ENCODE data around the gene RYK.
"Not testable (repeated sequence)": the region's sequence is repeated elsewhere in the genome, so short reads cannot be mapped to it uniquely, and the experiment has no call there.

Gene RYK

DNA sequence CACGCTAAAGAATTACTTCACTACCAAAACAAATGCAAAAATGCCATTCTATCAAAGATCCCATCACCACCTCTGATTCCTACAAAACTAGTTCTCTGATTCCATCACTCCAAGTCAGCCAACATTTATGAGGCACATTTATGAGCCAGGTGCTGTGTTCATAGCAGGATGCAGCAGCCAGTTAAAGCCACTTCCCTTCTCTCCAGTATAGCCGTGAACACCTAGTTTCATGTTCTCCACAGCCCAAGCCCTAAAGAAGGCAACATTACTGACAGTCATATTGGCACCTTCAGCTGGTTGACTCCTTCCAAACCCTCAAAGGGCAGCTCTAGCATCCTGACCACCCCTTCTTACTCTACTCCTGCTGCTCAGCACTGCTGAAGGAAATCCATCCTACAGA is 36.4 kb downstream of the RYK start:
- no peak for DNase-seq

DNA sequence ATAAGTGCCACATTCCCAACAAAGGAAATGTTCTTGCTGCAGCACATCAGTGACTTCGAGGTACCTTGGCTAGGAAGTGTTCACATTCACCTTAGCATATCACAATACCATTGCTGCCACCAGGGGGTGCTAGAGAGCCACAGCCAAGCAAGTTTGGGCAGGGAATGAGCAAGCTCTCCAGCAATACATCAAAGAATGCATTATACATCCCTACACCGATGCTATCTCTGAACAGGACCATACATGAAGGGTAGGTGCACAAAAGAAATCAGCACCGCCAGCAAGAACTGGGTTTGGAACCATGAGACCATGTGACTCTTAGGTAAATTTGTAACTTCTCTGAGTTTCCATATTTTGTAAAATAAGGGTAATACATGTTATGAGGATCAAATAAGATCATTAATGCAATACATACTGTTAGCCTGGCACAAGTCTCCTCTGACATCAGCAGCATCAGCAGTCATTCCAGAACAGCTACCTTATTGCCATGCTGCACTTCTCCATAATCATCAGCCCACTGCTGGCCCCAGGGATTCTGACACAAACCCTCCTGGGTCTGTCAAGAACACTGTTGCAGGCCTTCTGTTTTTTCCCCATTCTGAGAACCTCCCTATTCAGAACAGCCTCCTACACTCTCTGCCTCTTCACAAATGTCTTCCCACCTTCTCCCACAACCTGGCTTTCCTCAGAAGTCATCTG is 37.5 kb downstream of the RYK start:
- DNase-seq, result peak; percentile 28

DNA sequence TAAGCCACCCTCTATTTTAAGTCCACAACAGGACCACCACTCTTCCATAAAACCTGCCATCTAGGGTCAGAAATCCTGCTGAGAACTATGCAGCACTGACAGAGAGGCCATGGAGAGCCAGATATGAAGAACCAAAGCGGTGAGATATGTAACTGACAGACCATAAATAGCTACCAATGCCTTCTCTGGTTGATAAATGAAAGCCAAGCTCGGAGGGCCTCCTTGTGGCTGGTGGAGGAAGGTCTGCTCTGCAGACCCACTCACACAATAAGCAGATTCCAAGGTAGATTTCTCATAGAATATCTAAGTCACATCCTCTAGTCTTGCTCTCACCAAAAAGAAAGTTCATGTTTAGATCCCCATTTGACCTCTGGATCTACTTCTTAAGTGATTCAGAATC is 38.9 kb downstream of the RYK start:
- DNase-seq, result peak; percentile 3

DNA sequence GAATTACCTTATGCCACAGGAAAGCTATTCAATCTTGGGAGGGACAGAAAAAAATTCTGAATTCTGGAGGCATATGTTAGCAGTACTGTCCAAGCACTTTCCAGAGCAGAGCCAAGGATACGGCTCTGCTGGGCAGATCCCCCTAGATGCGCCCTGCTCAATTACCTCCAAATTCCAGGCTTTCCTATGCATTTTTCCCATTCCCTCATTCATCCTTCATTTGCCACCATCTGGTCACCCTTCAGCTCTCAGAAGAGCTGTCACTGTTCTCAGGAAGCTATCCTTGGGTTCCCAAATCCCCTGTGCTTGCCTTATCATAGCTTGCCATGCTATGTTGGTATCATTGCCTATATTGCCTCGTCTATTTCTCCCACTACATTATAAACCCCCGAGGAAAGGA is 45.2 kb downstream of the RYK start:
- DNase-seq, result peak; percentile 63

DNA sequence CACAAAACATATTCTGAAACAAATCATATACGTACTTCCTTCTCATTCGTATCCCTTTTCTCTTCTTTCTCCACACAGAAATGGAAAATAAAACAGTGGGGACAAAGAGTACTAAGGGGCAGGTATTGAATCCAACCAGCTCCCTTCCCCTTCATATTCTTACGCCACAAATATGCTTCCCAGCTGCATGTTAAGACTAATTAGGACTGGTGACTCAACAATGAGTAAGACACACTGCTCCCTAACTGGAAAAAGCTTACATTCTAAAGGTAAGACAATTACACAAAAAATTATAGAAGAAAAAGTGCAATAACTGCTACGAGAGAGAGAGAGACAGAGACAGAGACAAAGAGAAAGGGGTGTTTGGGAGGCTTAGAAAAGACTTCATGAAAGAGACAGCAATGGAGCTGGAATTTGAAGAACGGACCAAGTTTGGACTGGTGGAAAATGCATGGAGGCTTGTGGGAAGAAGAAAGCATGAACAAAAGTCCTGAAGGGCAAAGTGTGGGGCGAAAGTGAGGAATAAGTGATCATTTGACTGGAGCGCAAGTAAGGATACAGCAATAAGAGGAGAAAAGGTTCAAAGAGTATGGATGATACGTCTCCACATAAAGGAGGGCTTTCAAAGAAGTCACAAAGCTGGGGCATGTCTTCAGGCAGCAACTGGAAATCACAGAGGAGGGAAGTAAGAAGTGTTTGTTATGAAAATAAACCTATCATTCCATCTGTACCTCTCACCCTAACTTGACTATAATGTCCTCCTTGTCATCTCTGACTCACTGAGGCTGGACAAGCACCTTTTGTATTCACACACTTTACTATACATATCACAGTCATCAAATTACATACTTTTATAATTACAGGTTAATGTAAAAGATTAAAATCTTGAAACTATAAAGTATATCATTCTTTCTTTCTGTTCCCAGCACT is 49.2 kb downstream of the RYK start:
- no peak for DNase-seq

DNA sequence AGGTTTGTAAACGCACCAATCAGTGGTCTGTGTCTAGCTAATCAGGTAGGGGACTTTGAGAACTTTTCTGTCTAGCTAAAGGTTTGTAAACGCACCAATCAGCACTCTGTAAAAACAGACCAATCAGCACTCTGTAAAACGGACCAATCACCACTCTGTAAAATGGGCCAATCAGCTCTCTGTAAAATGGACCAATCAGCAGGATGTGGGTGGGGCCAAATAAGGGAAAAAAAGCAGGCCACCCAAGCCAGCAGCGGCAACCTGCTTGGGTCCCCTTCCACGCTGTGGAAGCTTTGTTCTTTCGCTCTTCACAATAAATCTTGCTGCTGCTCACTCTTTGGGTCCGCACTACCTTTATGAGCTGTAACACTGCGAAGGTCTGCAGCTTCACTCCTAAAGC is 50.8 kb downstream of the RYK start:
- not testable (repeated sequence) for DNase-seq

DNA sequence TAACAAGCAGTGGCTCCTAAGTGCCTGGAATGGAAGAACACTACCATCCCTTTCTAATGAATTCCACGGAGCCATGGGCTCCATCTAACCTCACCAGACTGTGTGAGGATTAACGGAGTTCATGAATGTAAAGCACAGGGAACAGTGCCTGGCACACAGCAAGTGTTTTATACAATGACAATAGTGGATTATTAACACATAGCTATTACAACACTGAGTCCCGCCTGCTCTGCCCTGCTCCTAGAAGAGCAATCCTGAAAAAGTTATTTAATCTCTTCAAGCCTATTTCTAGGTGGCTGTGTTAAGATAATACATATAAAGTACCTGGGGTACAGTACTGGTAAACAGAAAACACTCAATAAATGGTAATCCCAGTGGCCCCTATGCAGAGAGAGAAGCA is 51.4 kb downstream of the RYK start:
- no peak for DNase-seq

DNA sequence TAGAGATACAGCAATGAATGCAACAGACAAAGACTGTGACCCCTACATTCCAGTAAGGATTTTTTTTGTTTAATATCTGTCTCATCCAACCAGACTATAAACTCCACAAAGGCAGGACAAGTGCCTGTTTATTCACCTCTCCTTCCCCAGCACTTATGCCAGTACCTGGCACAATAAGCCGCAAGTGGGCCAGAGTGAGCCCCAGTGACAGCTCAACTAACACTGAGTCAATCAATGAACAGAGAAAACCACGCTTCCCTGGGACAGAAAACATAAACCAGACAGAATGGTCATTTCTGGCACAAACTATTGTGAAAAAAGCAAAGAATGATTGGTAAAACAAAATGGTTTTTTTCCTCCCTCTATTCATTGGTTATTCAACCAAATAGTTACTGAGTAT is 52.2 kb downstream of the RYK start:
- no peak for DNase-seq

DNA sequence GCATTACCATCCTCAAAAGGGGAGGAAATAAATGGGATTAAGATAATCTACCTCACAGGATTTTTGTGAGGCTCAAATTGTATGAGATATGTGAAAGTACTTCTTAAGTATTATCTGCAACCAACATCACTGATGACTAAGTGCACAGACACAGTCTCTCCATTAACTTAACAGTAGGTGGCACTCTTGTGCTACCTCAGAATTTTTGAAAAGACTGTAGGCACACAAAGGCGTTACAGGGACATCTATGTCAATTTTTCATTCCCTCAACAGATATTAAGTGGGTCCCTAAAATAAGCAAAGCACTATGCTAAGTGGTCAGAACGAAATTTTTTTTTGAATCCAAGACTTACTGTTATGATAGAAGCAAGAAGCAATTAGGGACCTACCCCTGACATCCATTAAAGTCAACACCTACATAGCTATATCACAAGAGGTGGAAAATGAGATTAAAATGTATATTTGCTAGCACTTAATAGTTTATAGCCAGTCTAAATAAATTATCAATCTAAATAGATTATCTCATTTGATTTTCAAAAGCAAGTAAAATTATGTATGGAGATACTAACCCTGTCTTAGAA is 52.9 kb downstream of the RYK start:
- DNase-seq, result peak; percentile 47

DNA sequence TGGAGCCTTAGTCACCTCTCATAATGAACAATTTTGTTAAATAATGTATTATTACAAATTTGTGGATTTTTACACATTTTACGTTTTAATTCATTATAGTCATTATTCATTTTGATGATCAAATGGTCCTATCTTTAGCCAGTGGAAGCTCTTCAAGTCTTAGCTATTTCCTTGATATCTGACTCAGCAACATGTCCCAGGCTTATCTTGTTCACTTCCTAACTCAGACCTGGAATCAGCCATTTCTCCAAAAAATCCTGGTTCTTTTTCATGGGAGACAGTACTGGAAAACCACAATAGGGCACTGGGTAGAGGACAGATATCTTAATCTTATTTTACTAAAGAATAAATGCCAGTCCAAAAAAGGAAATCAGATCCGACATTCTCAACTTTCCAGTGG is 56.4 kb downstream of the RYK start:
- no peak for DNase-seq

DNA sequence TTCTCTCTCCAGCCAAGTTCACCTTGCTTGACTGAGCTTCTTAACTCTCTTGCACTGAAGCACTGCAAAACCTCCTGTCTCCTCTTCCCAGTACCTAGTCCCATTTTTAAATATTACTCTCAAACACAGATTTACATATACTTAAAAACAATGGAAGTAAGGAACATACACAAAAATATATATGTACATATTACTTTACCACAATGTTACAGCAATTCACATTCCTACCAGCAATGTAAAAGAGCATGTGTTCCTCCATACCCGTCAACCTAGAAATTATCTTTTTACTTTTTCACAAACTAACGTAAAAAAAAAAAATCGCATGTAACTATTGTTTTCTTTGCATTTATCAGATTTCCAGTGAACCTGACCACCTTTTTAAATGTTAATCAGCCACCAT is 60.4 kb downstream of the RYK start:
- DNase-seq, result no peak

DNA sequence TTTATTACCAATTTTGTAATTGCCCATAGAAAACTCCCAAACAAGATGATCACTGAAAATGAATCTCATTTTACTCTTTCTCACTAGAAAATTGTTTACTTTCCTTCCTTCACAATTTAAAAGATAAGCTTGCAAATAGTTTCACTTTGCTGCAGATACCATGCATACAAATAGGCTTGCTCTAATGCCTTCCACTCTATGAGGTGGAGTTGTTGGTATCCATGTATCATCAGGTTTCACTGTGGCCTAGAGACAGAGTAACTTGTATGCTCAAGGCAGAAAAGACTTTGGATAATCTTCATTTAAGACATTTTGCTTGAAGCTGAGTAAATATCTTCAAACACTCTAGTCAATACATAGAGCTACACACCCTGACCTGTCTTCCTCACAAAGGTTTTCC is 60.8 kb downstream of the RYK start:
- DNase-seq, result no peak

DNA sequence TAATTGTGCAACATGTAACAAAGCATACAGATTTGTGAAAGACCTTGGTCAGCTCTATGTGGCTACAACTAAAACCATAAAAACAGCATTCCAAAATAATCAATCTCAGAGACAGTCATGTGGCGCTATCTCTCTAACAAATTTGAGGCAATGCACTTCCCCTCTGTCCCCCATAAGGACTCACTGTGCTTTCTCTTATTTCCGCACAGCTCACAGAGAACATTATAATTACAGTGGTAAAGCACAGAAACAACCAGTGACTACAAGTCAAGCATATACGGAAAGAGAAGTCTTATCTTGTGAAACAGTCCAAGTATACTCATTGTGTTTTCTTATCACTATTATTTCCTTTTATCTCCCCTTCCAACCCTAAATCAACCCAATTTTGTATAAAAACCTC is 64.3 kb downstream of the RYK start:
- no peak for DNase-seq

DNA sequence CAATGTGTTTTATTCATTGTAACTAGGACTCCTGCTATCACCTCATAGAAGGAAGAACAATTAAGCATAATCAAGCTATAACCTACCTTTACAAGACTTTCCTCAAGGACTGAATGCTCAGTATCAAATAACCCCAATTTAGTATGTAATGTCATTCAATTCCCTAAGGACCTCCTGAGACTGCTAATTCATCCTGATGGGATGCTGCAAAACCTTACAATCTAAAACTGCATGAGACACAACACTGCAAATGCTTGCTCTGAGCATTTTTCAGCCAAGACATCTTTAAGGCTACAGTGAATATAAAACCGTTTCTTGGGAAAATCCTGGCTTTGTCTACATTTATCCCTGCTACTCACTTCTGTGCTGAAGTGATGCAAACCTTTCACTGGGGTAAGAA is 69.9 kb downstream of the RYK start:
- DNase-seq, result no peak

DNA sequence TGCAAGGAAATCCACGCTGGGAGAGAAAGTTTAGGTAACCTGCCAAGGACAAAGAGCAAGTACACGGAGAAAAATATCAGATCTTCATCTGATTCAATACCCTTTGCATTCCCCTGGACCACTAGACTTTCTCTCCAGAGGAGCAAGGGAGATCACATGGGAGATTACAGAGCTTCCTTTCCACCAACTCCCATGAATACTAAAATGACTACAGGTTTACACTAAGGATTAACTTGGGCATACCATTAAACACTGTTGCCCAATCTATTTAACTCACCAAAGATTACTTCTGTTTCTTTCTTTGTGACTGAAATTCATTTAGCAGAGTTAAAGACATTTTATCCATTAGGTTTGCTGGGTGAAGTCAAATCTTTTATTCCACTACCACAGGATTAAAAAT is 71.2 kb downstream of the RYK start:
- no peak for DNase-seq

DNA sequence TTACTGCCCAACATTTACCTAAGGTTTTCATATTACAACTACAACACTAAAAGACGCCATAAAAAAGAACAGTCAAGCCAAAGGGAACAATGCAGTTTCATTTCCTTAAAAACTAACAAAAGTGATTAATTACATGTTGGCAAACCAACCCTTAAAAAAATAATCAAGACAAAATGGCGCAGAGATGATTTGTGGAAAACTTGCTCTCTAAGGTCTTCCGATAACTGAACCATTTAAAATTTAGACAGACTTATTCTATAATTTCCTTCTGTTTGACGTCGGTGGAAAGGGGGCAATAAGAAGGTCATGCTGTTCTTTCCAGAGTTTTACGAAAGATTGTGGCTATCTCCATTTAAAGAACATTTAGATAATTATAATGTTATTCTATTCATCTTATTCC is 87.6 kb downstream of the RYK start:
- DNase-seq, result no peak

DNA sequence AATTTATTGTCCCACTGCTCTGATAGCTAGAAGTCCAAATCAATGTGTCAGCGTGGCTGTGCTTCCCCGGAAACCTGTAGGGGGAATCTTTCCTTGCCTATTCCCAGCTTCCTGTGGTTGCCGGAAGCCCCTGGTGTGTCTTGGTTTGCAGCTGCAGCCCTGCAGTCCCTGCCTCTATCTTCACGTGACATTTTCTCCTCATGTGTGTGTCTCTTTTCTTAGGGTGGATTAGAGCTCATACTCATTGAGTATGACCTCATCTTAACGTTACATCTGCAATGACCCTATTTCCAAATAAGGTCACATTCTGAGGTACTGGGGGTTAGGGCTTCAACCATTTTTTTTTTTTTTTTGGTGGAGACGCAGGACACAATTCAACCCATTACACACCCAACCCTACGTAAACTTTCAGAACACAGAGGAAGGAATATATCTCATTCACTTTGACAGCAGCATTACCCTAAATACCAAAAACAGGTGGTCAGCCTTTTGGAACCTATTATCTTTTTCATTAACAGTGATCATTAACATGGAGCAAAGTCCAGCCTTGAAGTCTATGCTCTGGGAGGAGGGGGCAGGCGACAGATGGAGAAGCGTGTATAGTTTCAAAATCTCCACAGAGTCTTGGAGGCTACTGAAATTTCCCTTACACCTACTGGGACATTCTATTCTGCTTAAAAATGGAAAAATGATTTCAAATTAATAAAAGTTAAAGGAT is 88.6 kb downstream of the RYK start:
- DNase-seq, result no peak

DNA sequence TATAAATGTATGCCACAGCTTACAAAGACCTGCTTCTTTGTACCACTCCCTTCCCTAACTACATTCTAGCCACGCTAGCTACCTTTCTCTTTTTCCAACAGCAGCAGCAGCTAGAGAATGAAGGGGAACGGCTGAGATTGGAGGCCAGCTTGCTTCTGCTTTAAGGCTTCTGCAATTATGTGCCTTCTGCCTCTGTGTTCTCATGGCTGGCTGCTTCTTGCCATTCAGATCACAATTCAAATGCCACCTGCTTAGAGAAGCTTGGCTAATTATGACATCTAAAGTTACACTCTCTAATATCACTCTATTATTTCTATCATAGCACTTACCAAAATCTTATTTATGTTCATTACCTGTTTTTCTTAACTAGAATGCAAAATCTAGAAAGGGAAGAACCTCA is 95.2 kb downstream of the RYK start:
- no peak for DNase-seq

DNA sequence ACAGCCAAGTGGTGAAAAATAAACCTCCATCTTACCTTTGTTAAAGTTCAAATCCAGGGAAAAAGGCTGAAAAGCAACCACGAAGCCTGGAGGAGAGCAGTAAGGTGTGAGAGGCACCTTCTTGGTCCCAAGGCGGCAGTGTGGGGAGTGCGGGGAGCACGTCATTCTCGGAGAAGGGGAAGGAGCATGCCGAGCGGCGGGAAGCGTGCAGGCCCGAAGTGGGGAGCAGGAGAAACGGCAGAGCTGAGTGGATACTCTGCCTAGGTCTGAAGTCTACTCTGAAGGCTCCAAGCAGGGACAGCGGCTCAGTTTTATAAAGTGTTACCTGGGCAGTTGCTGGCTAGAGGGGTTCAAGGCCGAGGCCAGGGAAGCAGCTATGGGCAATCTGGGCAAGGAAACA is 96.9 kb downstream of the RYK start:
- no peak for DNase-seq

DNA sequence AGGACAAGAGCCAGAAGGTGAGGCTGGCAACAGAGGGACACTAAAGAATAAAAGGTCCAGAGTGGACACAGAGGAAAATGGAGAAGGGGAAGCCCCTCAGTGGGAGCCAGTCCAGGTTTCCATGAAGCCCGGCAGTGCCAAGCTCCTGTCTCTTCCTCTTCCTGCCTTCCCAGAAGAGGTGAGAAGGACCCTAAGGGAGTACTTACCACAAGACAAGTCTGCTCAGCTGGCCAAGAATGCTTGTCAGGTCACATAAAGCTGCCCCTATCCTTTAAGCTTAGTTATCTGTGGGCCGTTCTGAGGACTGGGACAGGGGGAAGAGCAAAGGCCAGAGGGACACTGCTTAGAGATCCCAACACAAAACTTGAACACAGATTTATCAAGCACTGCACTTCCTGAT is 100.2 kb downstream of the RYK start:
- DNase-seq, result no peak

DNA sequence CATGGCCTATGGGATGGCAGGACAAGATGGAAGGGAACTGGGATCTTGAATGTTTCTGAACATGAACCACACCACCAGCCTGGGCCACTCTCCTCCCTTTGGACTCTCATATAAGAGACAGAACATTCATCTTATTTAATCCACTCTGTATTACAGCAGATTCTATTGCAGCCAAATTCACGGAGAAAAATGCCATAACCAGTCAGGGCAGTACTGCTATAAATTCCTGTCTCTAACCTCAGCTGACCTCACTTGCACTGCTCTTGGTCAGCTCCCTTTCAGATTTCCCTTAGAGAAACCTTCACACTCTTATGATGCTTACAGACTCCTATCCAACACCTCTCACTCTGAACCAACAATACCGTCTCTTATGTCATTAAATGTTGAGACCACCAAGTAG is 101.4 kb downstream of the RYK start:
- no peak for DNase-seq

DNA sequence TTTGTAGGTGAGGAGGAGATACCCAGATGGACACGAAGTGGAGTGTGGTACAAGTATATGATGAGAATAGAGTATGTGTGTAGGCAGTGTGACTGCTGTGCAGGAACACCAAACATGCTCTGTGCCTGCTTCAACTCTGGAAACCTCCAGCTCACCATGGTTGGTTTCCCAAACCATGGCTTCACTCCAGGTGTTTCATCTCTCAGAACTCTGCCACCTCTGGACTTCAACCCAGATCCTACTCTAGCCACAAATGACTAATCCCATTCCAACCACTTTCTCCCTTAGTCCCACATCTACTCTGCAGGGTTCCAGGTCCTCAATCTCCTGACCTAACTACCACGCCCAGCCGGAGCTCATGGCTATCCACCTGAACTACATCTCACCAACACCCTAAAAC is 102.1 kb downstream of the RYK start:
- no peak for DNase-seq

DNA sequence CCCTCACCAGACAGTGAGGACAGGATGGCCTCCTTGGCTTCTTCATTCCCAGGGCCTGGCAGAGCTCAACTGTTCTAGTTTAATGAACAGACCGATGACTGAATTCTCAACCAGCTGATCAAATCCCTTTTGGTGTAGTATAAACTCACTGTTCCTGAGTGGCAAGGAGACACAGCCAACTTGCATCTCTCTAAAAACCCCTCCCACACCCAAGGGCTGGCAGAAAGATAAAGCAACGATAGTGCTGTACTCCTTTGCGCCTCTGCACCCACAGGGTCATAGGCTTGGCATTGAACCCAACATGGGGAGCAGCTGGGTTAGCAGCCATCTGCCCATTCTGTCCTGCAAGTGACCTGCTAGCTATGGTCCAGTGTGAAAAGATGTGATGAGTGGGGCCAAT is 103.2 kb downstream of the RYK start:
- no peak for DNase-seq

DNA sequence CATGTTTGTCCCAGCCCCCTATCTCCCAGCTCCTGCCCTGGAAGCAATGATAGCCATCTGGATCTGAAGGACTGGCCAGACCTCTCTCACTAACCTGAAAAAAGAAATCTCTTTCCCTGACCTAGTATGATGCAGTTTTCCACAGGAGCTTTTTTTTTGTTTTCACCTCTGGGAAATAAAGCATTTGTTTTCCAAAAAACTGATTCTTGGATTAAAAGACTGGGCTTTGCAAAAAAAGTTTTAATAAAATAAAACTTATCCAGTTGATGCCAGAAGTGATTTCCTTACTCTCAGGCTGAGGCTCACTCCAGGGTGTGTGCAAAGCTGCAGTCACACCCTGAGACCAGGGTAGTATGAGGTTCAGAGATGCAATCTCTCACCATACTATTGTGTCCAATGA is 104.0 kb downstream of the RYK start:
- DNase-seq, result no peak

Measured in NCI-H446 treated with DMSO at 0.1 percent for 48 hours (cell line).